ENCODE results near the gene RAB31.

Gene RAB31

GRCh38 chr18:9710037-9710436 lies 1.9 kb downstream of the RAB31 start:
- no peak for DNase-seq (ENCODE audit: extremely low spot score)
- TF ChIP-seq CTCF (IDR thresholded peaks at IDR 0.05; ENCODE audit: control extremely low read depth, extremely low read depth, low read depth, missing control alignments): no peak
- POLR2A ChIA-PET: no interaction called here
- CTCF ChIA-PET: interaction anchor here (1.9 kb wide), 1 partner anchor 11 kb away, joined by 5 read pairs; no protein-coding TSS in a partner anchor

GRCh38 chr18:9711361-9712129 lies 3.4 kb downstream of the RAB31 start:
- no peak for TF ChIP-seq CTCF (IDR thresholded peaks at IDR 0.05; ENCODE audit: control extremely low read depth, extremely low read depth, low read depth, missing control alignments)
- ChIA-PET CTCF (interaction anchor here (1.9 kb wide), 1 partner anchor 13 kb away, joined by 5 read pairs; no protein-coding TSS in a partner anchor), POLR2A (interaction anchor here (0.6 kb wide), 1 partner anchor 93 kb away, joined by 3 read pairs; no protein-coding TSS in a partner anchor)
- DNase-seq (ENCODE audit: extremely low spot score): peak; percentile 79

DNA sequence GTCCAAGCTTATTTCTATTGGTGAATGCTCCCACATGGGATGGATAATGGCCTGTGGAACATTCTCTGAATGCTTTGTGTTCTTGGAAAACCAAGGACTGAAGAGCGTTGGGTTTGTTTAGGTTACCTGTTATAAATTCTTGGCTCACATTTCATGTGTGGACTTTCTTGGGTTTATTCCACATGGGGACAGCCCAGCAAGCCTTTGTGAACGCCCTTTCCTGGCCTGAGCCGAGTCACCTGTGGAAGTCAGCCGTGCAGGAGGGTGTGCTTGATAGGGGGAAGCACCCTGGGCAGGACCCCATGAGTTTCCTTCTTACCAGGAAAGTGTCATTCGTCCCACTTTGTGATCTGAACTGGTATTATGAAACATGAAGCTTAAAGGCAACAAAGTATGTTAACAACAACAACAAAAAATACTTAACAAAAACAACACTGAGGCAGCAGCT lies 4.1 kb downstream of the RAB31 start:
- no peak for TF ChIP-seq CTCF (IDR thresholded peaks at IDR 0.05; ENCODE audit: control extremely low read depth, extremely low read depth, low read depth, missing control alignments)
- DNase-seq (ENCODE audit: extremely low spot score): no peak
- CTCF ChIA-PET: no interaction called here
- POLR2A ChIA-PET: no interaction called here

DNA sequence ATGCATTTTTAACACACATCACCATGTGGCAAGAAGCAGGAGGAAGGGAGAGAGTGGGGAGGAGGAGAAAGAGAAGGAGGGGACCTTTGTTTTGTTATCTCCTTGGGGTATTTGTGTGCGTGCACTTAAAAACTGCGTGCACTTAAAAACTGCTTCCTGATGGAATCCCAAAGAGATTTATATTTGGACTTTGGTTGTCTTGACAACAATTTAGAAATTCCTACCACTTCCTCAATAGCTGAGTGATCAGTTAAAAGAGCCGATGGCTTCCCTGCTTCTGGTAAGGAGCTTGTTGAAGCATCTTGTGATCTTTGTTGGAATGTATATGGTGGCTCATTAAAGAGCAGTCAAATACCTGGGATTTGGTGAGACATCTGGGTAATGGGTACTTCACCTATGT lies 4.5 kb downstream of the RAB31 start:
- ChIA-PET POLR2A (no interaction called here), CTCF (no interaction called here)
- no peak for DNase-seq (ENCODE audit: extremely low spot score)
- TF ChIP-seq CTCF (IDR thresholded peaks at IDR 0.05; ENCODE audit: control extremely low read depth, extremely low read depth, low read depth, missing control alignments): no peak

- ChIA-PET CTCF (no interaction called here), POLR2A (no interaction called here)
- no peak for DNase-seq (ENCODE audit: extremely low spot score)
- no peak for TF ChIP-seq CTCF (IDR thresholded peaks at IDR 0.05; ENCODE audit: control extremely low read depth, extremely low read depth, low read depth, missing control alignments)
Measured at GRCh38 chr18:9714266-9715087, 6.4 kb downstream of the RAB31 start.

DNA sequence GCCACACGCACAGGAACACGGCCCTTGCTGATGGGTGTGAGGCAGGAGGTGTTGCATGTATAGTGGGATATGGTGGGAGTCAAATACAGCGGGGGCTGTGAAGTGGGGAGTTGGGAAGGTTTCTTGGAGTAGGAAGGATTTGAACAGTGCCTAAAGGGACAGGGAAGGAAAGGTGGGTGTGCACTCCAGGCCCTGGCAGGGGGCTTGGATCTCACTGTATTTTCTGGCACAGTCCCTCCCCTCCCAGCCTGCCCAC lies 6.9 kb downstream of the RAB31 start:
- TF ChIP-seq CTCF (IDR thresholded peaks at IDR 0.05; ENCODE audit: control extremely low read depth, extremely low read depth, low read depth, missing control alignments): no peak
- CTCF ChIA-PET: interaction anchor here (2.1 kb wide), 1 partner anchor 9 kb away, joined by 4 read pairs; no protein-coding TSS in a partner anchor
- no peak for DNase-seq (ENCODE audit: extremely low spot score)
- POLR2A ChIA-PET: no interaction called here
